HG03442 (cell line): Measurements from ENCODE around the gene RNF11.
"Not testable (repeated sequence)": the region's sequence is repeated elsewhere in the genome, so short reads cannot be mapped to it uniquely, and the experiment has no call there.

Experiments used
- ATAC-seq: cut with Tn5 transposase; IDR thresholded peaks from one replicate; pipeline ENCODE4 v1.9.1; 2021; ENCODE audit warnings: mild to moderate bottlenecking, moderate library complexity; ENCODE audit not compliant: unreplicated experiment

The RNF11 gene

GRCh38 chr1:51235673-51236530, at the start of gene RNF11:
Gene RNF11, plus strand, starts transcription at chr1:51236273. Its CDS starts 484 bp downstream, at chr1:51236757.
- ATAC-seq, result peak; percentile 76

- ATAC-seq, result no peak
Measured at GRCh38 chr1:51188230-51188629, 47.8 kb upstream of the RNF11 start.

- ATAC-seq, result no peak
Measured at GRCh38 chr1:51189421-51190073, 46.5 kb upstream of the RNF11 start.

GRCh38 chr1:51190961-51191360, 45.1 kb upstream of the RNF11 start:
- ATAC-seq, result no peak

GRCh38 chr1:51192213-51192843, 43.7 kb upstream of the RNF11 start:
- ATAC-seq, result no peak

GRCh38 chr1:51193564-51193963, 42.5 kb upstream of the RNF11 start:
- ATAC-seq, result no peak

GRCh38 chr1:51203121-51203873, 32.8 kb upstream of the RNF11 start:
- ATAC-seq, result peak; percentile 72

- no peak for ATAC-seq
Measured at GRCh38 chr1:51203874-51204245, 32.2 kb upstream of the RNF11 start.

GRCh38 chr1:51210055-51210454, 26.0 kb upstream of the RNF11 start:
- ATAC-seq, result no peak

- no peak for ATAC-seq
Measured at GRCh38 chr1:51210676-51211075, 25.4 kb upstream of the RNF11 start.

GRCh38 chr1:51214615-51215131, 21.4 kb upstream of the RNF11 start:
- ATAC-seq, result peak; percentile 49

- no peak for ATAC-seq
Measured at GRCh38 chr1:51215169-51215568, 20.9 kb upstream of the RNF11 start.

- ATAC-seq, result no peak
Measured at GRCh38 chr1:51216631-51217030, 19.4 kb upstream of the RNF11 start.

- no peak for ATAC-seq
Measured at GRCh38 chr1:51217101-51217500, 19.0 kb upstream of the RNF11 start.

- no peak for ATAC-seq
Measured at GRCh38 chr1:51218570-51218969, 17.5 kb upstream of the RNF11 start.

GRCh38 chr1:51219022-51219421, 17.1 kb upstream of the RNF11 start:
- ATAC-seq, result no peak

- not testable (repeated sequence) for ATAC-seq
Measured at GRCh38 chr1:51221529-51221928, 14.5 kb upstream of the RNF11 start.

- ATAC-seq, result no peak
Measured at GRCh38 chr1:51222136-51222787, 13.8 kb upstream of the RNF11 start.

- ATAC-seq, result no peak
Measured at GRCh38 chr1:51222809-51223208, 13.3 kb upstream of the RNF11 start.

- no peak for ATAC-seq
Measured at GRCh38 chr1:51224255-51224654, 11.8 kb upstream of the RNF11 start.
